GM18502 (cell line): ENCODE measurements around the gene LACTB.
A peak's percentile ranks its signal among the peaks of the same experiment; 100 is the strongest.

ENCODE experiments used
- ATAC-seq: cut with Tn5 transposase; IDR thresholded peaks from one replicate; pipeline ENCODE4 v1.9.1; 2021; ENCODE audit warnings: mild to moderate bottlenecking; ENCODE audit not compliant: unreplicated experiment, poor library complexity

LACTB gene

GRCh38 chr15:63121382-63122001 is at the start of gene LACTB:
Gene LACTB (plus strand): TSS chr15:63121861. CDS start chr15:63121872, 11 bp downstream.
- peak; percentile 84 for ATAC-seq

- ATAC-seq, result no peak
Measured at GRCh38 chr15:63072023-63072650, 49.5 kb upstream of the LACTB start.

GRCh38 chr15:63072809-63073277 is 48.8 kb upstream of the LACTB start:
- ATAC-seq, result no peak

- no peak for ATAC-seq
Measured at GRCh38 chr15:63073497-63074172, 48.0 kb upstream of the LACTB start.

- ATAC-seq, result no peak
Measured at GRCh38 chr15:63075015-63075983, 46.4 kb upstream of the LACTB start.

GRCh38 chr15:63075984-63076713 is 45.5 kb upstream of the LACTB start:
- no peak for ATAC-seq

- ATAC-seq, result no peak
Measured at GRCh38 chr15:63076714-63077046, 45.0 kb upstream of the LACTB start.

- ATAC-seq, result no peak
Measured at GRCh38 chr15:63077952-63078351, 43.7 kb upstream of the LACTB start.

GRCh38 chr15:63079947-63080626 is 41.6 kb upstream of the LACTB start:
- no peak for ATAC-seq

GRCh38 chr15:63080634-63081250 is 40.9 kb upstream of the LACTB start:
- ATAC-seq, result no peak

- no peak for ATAC-seq
Measured at GRCh38 chr15:63082366-63082765, 39.3 kb upstream of the LACTB start.

GRCh38 chr15:63083044-63083443 is 38.6 kb upstream of the LACTB start:
- ATAC-seq, result no peak

GRCh38 chr15:63083541-63083940 is 38.1 kb upstream of the LACTB start:
- ATAC-seq, result no peak

- no peak for ATAC-seq
Measured at GRCh38 chr15:63084806-63085205, 36.9 kb upstream of the LACTB start.

- ATAC-seq, result no peak
Measured at GRCh38 chr15:63085289-63085688, 36.4 kb upstream of the LACTB start.

- no peak for ATAC-seq
Measured at GRCh38 chr15:63086271-63086670, 35.4 kb upstream of the LACTB start.

GRCh38 chr15:63086947-63087346 is 34.7 kb upstream of the LACTB start:
- no peak for ATAC-seq

- ATAC-seq, result no peak
Measured at GRCh38 chr15:63088533-63089245, 33.0 kb upstream of the LACTB start.
